Muscle of back (tissue), 11 donors: Measurements from ENCODE around the gene USP24. TPM values are rescaled to one million over a fixed set of nuclear protein-coding genes. Genes with fewer than 3 reads are reported as not detected.

Experiments used
- DNase-seq, 3 donors: peaks; one replicate each; pipeline versions ENCODE4 v3.0.0 to v3.0.0-alpha.2; 2013
- polyA plus RNA-seq, 10 donors: library from polyadenylated mRNA; unstranded; fragments of 120-200 nt; gene quantifications; one replicate each; pipeline ENCODE4 v1.2.1, GENCODE V29; 2013; ENCODE audit not compliant: insufficient read length in 10 of 10

USP24 gene
- polyA plus RNA-seq, 10 donors = 26.6 to 52.5 (median 37.2) TPM

- DNase-seq = peak; percentile 59 to 69 (median 62)
These were observed 144.6 kb downstream of the USP24 start for GRCh38 chr1:55070293-55071164.

- no peak for DNase-seq
These were observed 145.9 kb downstream of the USP24 start for GRCh38 chr1:55069280-55069679.

- no peak for DNase-seq
These were observed 146.5 kb downstream of the USP24 start for GRCh38 chr1:55068638-55069037.

- no peak for DNase-seq
These were observed 147.2 kb downstream of the USP24 start for GRCh38 chr1:55067914-55068313.

- DNase-seq = no peak
These were observed 148.0 kb downstream of the USP24 start for GRCh38 chr1:55067022-55067778.

- no peak for DNase-seq
These were observed 149.5 kb downstream of the USP24 start for GRCh38 chr1:55065648-55066047.

- DNase-seq = peak; percentile 38 to 59 (median 50)
These were observed 150.3 kb downstream of the USP24 start for GRCh38 chr1:55064861-55065263.

GRCh38 chr1:55064071-55064581, 151.0 kb downstream of the USP24 start:
- DNase-seq = no peak

GRCh38 chr1:55063577-55063942, 151.6 kb downstream of the USP24 start:
- DNase-seq = no peak

GRCh38 chr1:55062801-55063576, 152.2 kb downstream of the USP24 start:
- DNase-seq = peak in 1 of 3 donors; percentile 50

GRCh38 chr1:55061706-55062321, 153.3 kb downstream of the USP24 start:
- no peak for DNase-seq

GRCh38 chr1:55061000-55061705, 154.0 kb downstream of the USP24 start:
- DNase-seq = no peak

- DNase-seq = no peak
These were observed 154.8 kb downstream of the USP24 start for GRCh38 chr1:55060133-55060999.

GRCh38 chr1:55059302-55060132, 155.6 kb downstream of the USP24 start:
- DNase-seq = no peak

- DNase-seq = no peak
These were observed 157.2 kb downstream of the USP24 start for GRCh38 chr1:55057956-55058298.

- DNase-seq = no peak
These were observed 157.8 kb downstream of the USP24 start for GRCh38 chr1:55057270-55057955.

- no peak for DNase-seq
These were observed 158.6 kb downstream of the USP24 start for GRCh38 chr1:55056632-55056992.

- DNase-seq = no peak
These were observed 159.1 kb downstream of the USP24 start for GRCh38 chr1:55055951-55056631.
